ENCODE measurements around the gene DIO1.

- TF ChIP-seq EP300 (IDR thresholded peaks at IDR 0.05) = no peak
- TF ChIP-seq POLR2AphosphoS5 (IDR thresholded peaks at IDR 0.05) = no peak
These were observed 25.4 kb upstream of the DIO1 start for GRCh38 chr1:53868565-53868964.

All from esophagus muscularis mucosa (tissue), 3 donors.